AG09319 (cell line): ENCODE data around the gene AMBP.

Experiments
- DNase-seq: peaks from one replicate; pipeline ENCODE4 v3.0.0-alpha.2; 2010; ENCODE audit warnings: low read depth; ENCODE audit errors: extremely low read depth
- TF ChIP-seq, protein P1 (sequence below): IDR thresholded peaks from 2 replicates; pipeline ENCODE4 v1.5.1; 2011; ENCODE audit warnings: low read depth, mild to moderate bottlenecking, inconsistent platforms, low read length, moderate library complexity

Gene AMBP

GRCh38 chr9:114078021-114078780 lies at the start of gene AMBP:
AMBP (minus strand) TSS chr9:114078300; CDS start chr9:114078209, 91 bp downstream.
- TF ChIP-seq, protein P1, sequence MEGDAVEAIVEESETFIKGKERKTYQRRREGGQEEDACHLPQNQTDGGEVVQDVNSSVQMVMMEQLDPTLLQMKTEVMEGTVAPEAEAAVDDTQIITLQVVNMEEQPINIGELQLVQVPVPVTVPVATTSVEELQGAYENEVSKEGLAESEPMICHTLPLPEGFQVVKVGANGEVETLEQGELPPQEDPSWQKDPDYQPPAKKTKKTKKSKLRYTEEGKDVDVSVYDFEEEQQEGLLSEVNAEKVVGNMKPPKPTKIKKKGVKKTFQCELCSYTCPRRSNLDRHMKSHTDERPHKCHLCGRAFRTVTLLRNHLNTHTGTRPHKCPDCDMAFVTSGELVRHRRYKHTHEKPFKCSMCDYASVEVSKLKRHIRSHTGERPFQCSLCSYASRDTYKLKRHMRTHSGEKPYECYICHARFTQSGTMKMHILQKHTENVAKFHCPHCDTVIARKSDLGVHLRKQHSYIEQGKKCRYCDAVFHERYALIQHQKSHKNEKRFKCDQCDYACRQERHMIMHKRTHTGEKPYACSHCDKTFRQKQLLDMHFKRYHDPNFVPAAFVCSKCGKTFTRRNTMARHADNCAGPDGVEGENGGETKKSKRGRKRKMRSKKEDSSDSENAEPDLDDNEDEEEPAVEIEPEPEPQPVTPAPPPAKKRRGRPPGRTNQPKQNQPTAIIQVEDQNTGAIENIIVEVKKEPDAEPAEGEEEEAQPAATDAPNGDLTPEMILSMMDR, result no peak
- no peak for DNase-seq

DNA sequence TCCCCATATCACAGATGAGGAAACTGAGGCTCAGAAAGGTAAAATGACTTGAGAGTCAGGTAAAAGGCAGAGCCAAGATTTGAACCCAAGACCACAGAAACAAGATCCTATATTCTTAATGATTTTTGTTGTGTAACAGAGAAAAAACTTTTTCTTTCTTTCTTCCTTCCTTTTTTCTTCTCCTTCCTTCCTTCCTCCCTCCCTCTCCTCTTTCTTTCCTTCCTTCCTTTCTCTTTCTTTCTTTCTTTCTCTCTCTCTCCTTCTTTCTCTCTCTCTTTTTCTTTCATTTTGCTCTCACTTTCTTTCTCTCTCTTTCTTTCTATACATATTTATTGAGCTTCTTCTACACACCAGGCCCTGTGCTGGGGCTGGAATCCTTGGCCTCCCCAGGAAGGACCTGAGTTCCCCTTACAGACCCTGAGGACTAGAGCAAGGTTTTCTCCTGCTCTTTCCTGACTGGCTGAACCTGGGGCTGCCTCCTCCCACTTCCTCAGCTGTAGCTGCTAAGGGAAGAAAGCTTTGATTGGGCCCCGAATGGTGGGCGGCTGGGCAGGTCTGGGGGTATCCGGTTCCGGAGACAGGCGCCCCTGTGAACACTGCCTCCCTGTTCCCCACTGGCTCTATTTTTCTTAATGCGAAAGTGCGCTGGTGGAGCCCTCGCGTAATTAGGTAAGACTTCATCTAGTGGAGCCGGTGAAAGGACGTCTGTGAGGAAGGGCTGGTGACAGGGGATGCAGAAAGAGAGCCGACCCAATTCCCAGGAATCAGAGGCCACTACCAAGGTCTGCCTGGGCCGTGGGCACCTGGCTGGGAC lies 48.4 kb upstream of the AMBP start:
- TF ChIP-seq, protein P1, result no peak
- DNase-seq, result no peak

- no peak for DNase-seq
- TF ChIP-seq, protein P1, result no peak
Observed at GRCh38 chr9:114125476-114126013, 47.4 kb upstream of the AMBP start.

GRCh38 chr9:114124666-114125475 lies 46.8 kb upstream of the AMBP start:
- TF ChIP-seq, protein P1, result no peak
- no peak for DNase-seq

DNA sequence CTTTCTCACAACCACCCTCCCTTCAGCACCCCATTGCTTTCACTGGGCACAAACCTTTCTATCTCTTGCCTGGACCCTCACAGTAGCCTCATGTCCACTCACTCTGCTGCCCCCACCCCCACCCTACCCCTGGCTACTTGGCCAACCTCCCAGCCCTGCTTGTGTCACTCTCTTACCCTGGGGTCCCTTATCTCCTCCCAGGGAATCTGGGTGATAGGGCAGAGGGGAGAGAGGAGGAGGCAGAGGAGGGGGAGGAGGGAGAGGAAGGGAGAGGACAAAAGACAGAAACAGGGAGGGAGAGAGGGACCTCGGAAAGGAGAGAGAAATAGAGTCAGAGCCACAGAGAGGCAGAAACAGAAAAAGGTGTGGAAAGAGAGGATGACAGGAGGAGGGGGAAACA lies 46.0 kb upstream of the AMBP start:
- TF ChIP-seq, protein P1, result no peak
- DNase-seq, result no peak

GRCh38 chr9:114123031-114123977 lies 45.2 kb upstream of the AMBP start:
- TF ChIP-seq, protein P1, result no peak
- no peak for DNase-seq
